ENCODE data around the gene CRACR2A. TPM values are rescaled to one million over a fixed set of nuclear protein-coding genes. Genes with fewer than 3 reads are reported as not detected.

Gene CRACR2A
- polyA plus RNA-seq, 2 of the 4 experiments (the other 2 are of a cell fraction) = 1.1 to 3.8 TPM

- POLR2A ChIA-PET = interaction anchor here (0.5 kb wide), 1 partner anchor 113 kb away, joined by 3 read pairs; no protein-coding TSS in a partner anchor
- no peak for DNase-seq (ENCODE audit: low read depth in 1 of 2, low spot score in 1 of 2)
- WGBS (ENCODE audit: missing lambda C conversion rate) = 47% methylated on average over 8 of the region's 8 CpGs
- no peak for TF ChIP-seq CBX2 (IDR thresholded peaks at IDR 0.05; ENCODE audit: borderline replicate concordance, low read depth)
- TF ChIP-seq SREBF2 (IDR thresholded peaks at IDR 0.05) = no peak
- no peak for TF ChIP-seq SMC3 (IDR thresholded peaks at IDR 0.05)
- no peak for TF ChIP-seq CHD2 (IDR thresholded peaks at IDR 0.05; ENCODE audit: low read length, partially characterized antibody)
- TF ChIP-seq FOSB (CRISPR knock-in tag; IDR thresholded peaks at IDR 0.05) = no peak
- no peak for TF ChIP-seq EHF (CRISPR knock-in tag; IDR thresholded peaks at IDR 0.05)
- no peak overlapping the region for H3K4me2 ChIP-seq
- CTCF ChIA-PET = interaction anchor here (0.6 to 1.0 kb wide), 2 partner anchors 8 to 331 kb away, joined by 3 read pairs; no protein-coding TSS in a partner anchor
- ATAC-seq = no peak
- no peaks in the 10 kb centered on the region for H3K9me3 ChIP-seq
- H3K4me3 ChIP-seq = no peak overlapping the region
- H3K4me1 ChIP-seq = no peaks in the 10 kb centered on the region
- H3K27ac ChIP-seq = no peak overlapping the region
- FAIRE-seq = no peak
These were observed 122.2 kb downstream of the CRACR2A start for GRCh38 chr12:3630621-3631271.

GRCh38 chr12:3630111-3630510 is 122.8 kb downstream of the CRACR2A start:
- H3K4me1 ChIP-seq = no peaks in the 10 kb centered on the region
- FAIRE-seq = no peak
- no peak for ATAC-seq
- no peak overlapping the region for H3K4me2 ChIP-seq
- H3K9me3 ChIP-seq = no peaks in the 10 kb centered on the region
- ChIA-PET CTCF (interaction anchor here (1.0 to 1.4 kb wide), 2 partner anchors 7 to 329 kb away, joined by 3 to 4 read pairs; no protein-coding TSS in a partner anchor), POLR2A (interaction anchor here (0.5 kb wide), 1 partner anchor 112 kb away, joined by 3 read pairs; no protein-coding TSS in a partner anchor)
- H3K4me3 ChIP-seq = no peak overlapping the region
- WGBS (ENCODE audit: missing lambda C conversion rate) = 49% methylated on average over 8 of the region's 8 CpGs
- no peak overlapping the region for H3K27ac ChIP-seq
- no peak for TF ChIP-seq RCOR1 (IDR thresholded peaks at IDR 0.05; ENCODE audit: low read depth, low read length)
- TF ChIP-seq, protein P1, sequence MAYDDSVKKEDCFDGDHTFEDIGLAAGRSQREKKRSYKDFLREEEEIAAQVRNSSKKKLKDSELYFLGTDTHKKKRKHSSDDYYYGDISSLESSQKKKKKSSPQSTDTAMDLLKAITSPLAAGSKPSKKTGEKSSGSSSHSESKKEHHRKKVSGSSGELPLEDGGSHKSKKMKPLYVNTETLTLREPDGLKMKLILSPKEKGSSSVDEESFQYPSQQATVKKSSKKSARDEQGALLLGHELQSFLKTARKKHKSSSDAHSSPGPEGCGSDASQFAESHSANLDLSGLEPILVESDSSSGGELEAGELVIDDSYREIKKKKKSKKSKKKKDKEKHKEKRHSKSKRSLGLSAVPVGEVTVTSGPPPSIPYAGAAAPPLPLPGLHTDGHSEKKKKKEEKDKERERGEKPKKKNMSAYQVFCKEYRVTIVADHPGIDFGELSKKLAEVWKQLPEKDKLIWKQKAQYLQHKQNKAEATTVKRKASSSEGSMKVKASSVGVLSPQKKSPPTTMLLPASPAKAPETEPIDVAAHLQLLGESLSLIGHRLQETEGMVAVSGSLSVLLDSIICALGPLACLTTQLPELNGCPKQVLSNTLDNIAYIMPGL (CRISPR knock-in tag; IDR thresholded peaks at IDR 0.05; ENCODE audit: borderline replicate concordance) = no peak
- TF ChIP-seq E2F6 (IDR thresholded peaks at IDR 0.05; ENCODE audit: borderline replicate concordance, low read depth) = no peak
- TF ChIP-seq BHLHE40 (IDR thresholded peaks at IDR 0.05; ENCODE audit: low read depth, low read length) = no peak
- TF ChIP-seq CEBPB (IDR thresholded peaks at IDR 0.05) = no peak
- no peak for TF ChIP-seq EP300 (IDR thresholded peaks at IDR 0.05)
- TF ChIP-seq, protein P2, sequence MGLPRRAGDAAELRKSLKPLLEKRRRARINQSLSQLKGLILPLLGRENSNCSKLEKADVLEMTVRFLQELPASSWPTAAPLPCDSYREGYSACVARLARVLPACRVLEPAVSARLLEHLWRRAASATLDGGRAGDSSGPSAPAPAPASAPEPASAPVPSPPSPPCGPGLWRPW (IDR thresholded peaks at IDR 0.05) = no peak
- no peak for TF ChIP-seq CTCF (IDR thresholded peaks at IDR 0.05)
- no peak for TF ChIP-seq GATA3 (IDR thresholded peaks at IDR 0.05; ENCODE audit: borderline replicate concordance)
- no peak for TF ChIP-seq NPAS2 (CRISPR knock-in tag; IDR thresholded peaks at IDR 0.05; ENCODE audit: borderline replicate concordance)
- TF ChIP-seq KDM5A (IDR thresholded peaks at IDR 0.05) = no peak
- no peak for TF ChIP-seq RARB (CRISPR knock-in tag; IDR thresholded peaks at IDR 0.05)
- no peak for TF ChIP-seq MYC (IDR thresholded peaks at IDR 0.05; ENCODE audit: borderline replicate concordance, low read length)
- TF ChIP-seq EHMT2 (IDR thresholded peaks at IDR 0.05; ENCODE audit: low read depth) = no peak
- TF ChIP-seq, protein P3, sequence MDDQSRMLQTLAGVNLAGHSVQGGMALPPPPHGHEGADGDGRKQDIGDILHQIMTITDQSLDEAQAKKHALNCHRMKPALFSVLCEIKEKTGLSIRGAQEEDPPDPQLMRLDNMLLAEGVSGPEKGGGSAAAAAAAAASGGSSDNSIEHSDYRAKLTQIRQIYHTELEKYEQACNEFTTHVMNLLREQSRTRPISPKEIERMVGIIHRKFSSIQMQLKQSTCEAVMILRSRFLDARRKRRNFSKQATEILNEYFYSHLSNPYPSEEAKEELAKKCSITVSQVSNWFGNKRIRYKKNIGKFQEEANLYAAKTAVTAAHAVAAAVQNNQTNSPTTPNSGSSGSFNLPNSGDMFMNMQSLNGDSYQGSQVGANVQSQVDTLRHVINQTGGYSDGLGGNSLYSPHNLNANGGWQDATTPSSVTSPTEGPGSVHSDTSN (IDR thresholded peaks at IDR 0.05) = no peak
- TF ChIP-seq USF2 (IDR thresholded peaks at IDR 0.05) = no peak
- no peak for TF ChIP-seq POLR2A (IDR thresholded peaks at IDR 0.05; ENCODE audit: low read length)
- no peak for TF ChIP-seq RFX5 (IDR thresholded peaks at IDR 0.05)
- no peak for DNase-seq (ENCODE audit: low read depth in 1 of 2, low spot score in 1 of 2)

Data from A549 (cell line).